ENCODE results near the gene FTHL17. TPM values are rescaled to one million over a fixed set of nuclear protein-coding genes. Genes with fewer than 3 reads are reported as not detected.

Gene FTHL17
- total RNA-seq, 1 donor from 2014 or later = not detected

DNA sequence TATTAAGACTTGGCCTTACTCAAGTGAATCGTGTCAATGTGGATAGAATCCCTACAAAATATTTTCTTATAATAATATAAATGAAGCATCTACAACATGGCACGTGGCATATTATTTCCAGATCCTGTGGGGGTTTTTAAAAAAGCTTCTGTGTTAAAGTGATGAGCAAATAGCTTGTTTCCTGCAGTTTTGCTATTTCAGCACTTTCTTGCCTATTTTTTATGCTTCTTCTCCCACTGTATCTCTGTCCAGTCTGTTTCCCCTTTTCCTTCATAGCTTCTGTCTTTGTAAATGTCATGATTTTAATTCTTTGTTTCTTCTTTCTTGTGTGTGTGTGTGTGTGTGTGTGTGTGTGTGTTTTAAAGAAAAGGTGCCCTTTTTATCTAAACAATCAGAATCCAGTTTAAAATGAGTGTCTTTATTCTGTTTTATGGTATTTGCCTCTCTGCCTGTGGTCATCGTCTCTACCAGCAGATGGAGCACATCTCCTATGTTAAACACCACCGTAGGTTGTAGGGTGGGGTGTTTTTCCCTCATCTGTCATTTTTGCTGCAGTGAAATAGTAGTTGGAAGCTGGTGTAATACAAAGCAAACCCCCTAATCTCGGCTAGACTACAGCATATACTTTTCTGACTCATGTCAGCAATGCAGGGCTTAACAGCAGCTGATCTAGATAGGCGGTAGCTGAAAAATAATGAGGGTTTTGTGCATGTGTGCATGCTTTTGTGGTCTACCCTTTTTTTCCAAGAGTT is 33.1 kb downstream of the FTHL17 start:
- Mint-ChIP-seq H3K9me3 (ENCODE audit: unreplicated experiment) (no peaks in the 10 kb centered on the region), H3K36me3 (ENCODE audit: low read depth, unreplicated experiment) (no peaks in the 10 kb centered on the region), H3K27ac (ENCODE audit: unreplicated experiment) (peak overlapping the region; percentile 83), H3K4me3 (ENCODE audit: unreplicated experiment) (no peak overlapping the region), H3K4me1 (ENCODE audit: low read depth, unreplicated experiment) (peaks cover 2% of the 10 kb centered on the region), H3K27me3 (ENCODE audit: low read depth, unreplicated experiment) (no peaks in the 10 kb centered on the region)
- TF ChIP-seq, protein P1, sequence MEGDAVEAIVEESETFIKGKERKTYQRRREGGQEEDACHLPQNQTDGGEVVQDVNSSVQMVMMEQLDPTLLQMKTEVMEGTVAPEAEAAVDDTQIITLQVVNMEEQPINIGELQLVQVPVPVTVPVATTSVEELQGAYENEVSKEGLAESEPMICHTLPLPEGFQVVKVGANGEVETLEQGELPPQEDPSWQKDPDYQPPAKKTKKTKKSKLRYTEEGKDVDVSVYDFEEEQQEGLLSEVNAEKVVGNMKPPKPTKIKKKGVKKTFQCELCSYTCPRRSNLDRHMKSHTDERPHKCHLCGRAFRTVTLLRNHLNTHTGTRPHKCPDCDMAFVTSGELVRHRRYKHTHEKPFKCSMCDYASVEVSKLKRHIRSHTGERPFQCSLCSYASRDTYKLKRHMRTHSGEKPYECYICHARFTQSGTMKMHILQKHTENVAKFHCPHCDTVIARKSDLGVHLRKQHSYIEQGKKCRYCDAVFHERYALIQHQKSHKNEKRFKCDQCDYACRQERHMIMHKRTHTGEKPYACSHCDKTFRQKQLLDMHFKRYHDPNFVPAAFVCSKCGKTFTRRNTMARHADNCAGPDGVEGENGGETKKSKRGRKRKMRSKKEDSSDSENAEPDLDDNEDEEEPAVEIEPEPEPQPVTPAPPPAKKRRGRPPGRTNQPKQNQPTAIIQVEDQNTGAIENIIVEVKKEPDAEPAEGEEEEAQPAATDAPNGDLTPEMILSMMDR (IDR thresholded peaks at IDR 0.05; ENCODE audit: insufficient read depth, low read depth, low read length) = peak; percentile 54
- no peak for TF ChIP-seq EZH2 (IDR thresholded peaks at IDR 0.05; ENCODE audit: insufficient read depth, low read length)
- Histone ChIP-seq H2AFZ (ENCODE audit: low read depth, low read length) (no peak overlapping the region), H3K9me3 (ENCODE audit: insufficient read depth, low read depth, low read length) (no peaks in the 10 kb centered on the region), H3K4me3 (ENCODE audit: insufficient read depth, low read depth, low read length) (no peak overlapping the region), H3K9ac (ENCODE audit: low read length) (no peak overlapping the region), H3K4me1 (ENCODE audit: insufficient read depth, low read length) (no peaks in the 10 kb centered on the region), H3K36me3 (ENCODE audit: insufficient read depth, low read length) (no peaks in the 10 kb centered on the region), H3K4me2 (ENCODE audit: low read length) (no peak overlapping the region), H3K79me2 (ENCODE audit: insufficient read depth, low read length) (no peaks in the 10 kb centered on the region), H3K27me3 (ENCODE audit: insufficient read depth, low read length) (no peaks in the 10 kb centered on the region), H3K27ac (ENCODE audit: low read depth, low read length) (no peak overlapping the region), H4K20me1 (ENCODE audit: insufficient read depth, low read length) (no peaks in the 10 kb centered on the region)
- DNase-seq (ENCODE audit: low read depth) = peak; percentile 8
- FAIRE-seq = peak; percentile 99

DNA sequence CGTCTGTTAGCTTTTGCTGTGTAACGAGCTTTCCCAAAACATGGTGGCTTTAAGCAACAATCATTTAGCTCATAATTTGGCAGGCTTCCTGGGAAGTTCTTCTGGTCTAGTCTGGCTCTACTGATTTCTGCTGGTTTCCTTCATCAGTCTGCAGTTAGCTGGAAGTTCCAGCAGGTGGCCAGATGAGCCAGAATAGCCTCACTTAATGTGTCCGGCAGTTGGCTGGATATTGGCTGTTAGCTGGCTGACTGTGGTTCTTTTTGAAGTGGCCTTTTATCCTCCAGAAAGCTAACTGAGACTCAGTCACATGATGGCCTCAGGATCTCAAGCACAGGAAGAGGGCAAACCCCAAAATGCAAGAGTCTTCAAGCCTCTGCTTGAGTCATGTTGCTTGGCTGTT is 34.9 kb downstream of the FTHL17 start:
- Mint-ChIP-seq H3K9me3 (ENCODE audit: unreplicated experiment) (no peaks in the 10 kb centered on the region), H3K4me3 (ENCODE audit: unreplicated experiment) (no peak overlapping the region), H3K27me3 (ENCODE audit: low read depth, unreplicated experiment) (no peaks in the 10 kb centered on the region), H3K27ac (ENCODE audit: unreplicated experiment) (no peak overlapping the region), H3K36me3 (ENCODE audit: low read depth, unreplicated experiment) (no peaks in the 10 kb centered on the region), H3K4me1 (ENCODE audit: low read depth, unreplicated experiment) (peaks cover 2% of the 10 kb centered on the region)
- FAIRE-seq (peak; percentile 82), DNase-seq (ENCODE audit: low read depth) (peak; percentile 12)
- H3K36me3 ChIP-seq (ENCODE audit: insufficient read depth, low read length) = no peaks in the 10 kb centered on the region
- no peak overlapping the region for H3K4me2 ChIP-seq (ENCODE audit: low read length)
- no peak overlapping the region for H3K9ac ChIP-seq (ENCODE audit: low read length)
- H2AFZ ChIP-seq (ENCODE audit: low read depth, low read length) = no peak overlapping the region
- no peak overlapping the region for H3K27ac ChIP-seq (ENCODE audit: low read depth, low read length)
- no peaks in the 10 kb centered on the region for H3K4me1 ChIP-seq (ENCODE audit: insufficient read depth, low read length)
- no peaks in the 10 kb centered on the region for H3K9me3 ChIP-seq (ENCODE audit: insufficient read depth, low read depth, low read length)
- H3K27me3 ChIP-seq (ENCODE audit: insufficient read depth, low read length) = no peaks in the 10 kb centered on the region
- TF ChIP-seq EZH2 (IDR thresholded peaks at IDR 0.05; ENCODE audit: insufficient read depth, low read length) = no peak
- TF ChIP-seq, protein P1 (IDR thresholded peaks at IDR 0.05; ENCODE audit: insufficient read depth, low read depth, low read length) = peak; percentile 51
- H4K20me1 ChIP-seq (ENCODE audit: insufficient read depth, low read length) = no peaks in the 10 kb centered on the region
- H3K4me3 ChIP-seq (ENCODE audit: insufficient read depth, low read depth, low read length) = no peak overlapping the region
- no peaks in the 10 kb centered on the region for H3K79me2 ChIP-seq (ENCODE audit: insufficient read depth, low read length)

DNA sequence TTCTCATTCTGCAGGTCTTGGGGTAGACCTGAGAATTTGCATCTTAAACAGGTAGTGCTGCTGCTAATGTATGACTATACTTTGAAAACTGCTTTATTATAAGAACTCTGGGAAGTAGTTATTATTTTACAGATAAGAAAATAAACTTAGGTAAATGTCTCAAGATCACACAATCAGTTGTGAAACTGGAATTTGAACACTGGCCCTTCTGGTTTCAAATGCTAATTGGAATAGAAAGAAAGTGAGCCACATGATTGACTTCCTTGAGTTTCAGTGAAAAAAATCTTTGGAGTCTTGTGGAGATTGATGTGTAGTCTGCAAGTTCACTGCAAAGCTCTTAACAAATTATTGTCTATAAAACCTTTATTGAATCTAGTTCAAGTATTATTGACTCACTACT is 44.5 kb downstream of the FTHL17 start:
- Histone ChIP-seq H3K27me3 (ENCODE audit: insufficient read depth, low read length) (no peaks in the 10 kb centered on the region), H3K36me3 (ENCODE audit: insufficient read depth, low read length) (no peaks in the 10 kb centered on the region), H3K9me3 (ENCODE audit: insufficient read depth, low read depth, low read length) (no peaks in the 10 kb centered on the region), H4K20me1 (ENCODE audit: insufficient read depth, low read length) (no peaks in the 10 kb centered on the region), H2AFZ (ENCODE audit: low read depth, low read length) (no peak overlapping the region), H3K79me2 (ENCODE audit: insufficient read depth, low read length) (no peaks in the 10 kb centered on the region), H3K27ac (ENCODE audit: low read depth, low read length) (no peak overlapping the region), H3K4me2 (ENCODE audit: low read length) (no peak overlapping the region), H3K9ac (ENCODE audit: low read length) (no peak overlapping the region), H3K4me3 (ENCODE audit: insufficient read depth, low read depth, low read length) (no peak overlapping the region), H3K4me1 (ENCODE audit: insufficient read depth, low read length) (no peaks in the 10 kb centered on the region)
- Mint-ChIP-seq H3K36me3 (ENCODE audit: low read depth, unreplicated experiment) (no peaks in the 10 kb centered on the region), H3K27me3 (ENCODE audit: low read depth, unreplicated experiment) (no peaks in the 10 kb centered on the region), H3K4me3 (ENCODE audit: unreplicated experiment) (no peak overlapping the region), H3K4me1 (ENCODE audit: low read depth, unreplicated experiment) (no peaks in the 10 kb centered on the region), H3K9me3 (ENCODE audit: unreplicated experiment) (no peaks in the 10 kb centered on the region), H3K27ac (ENCODE audit: unreplicated experiment) (no peak overlapping the region)
- DNase-seq (ENCODE audit: low read depth) (no peak), FAIRE-seq (peak; percentile 43)
- TF ChIP-seq, protein P1 (IDR thresholded peaks at IDR 0.05; ENCODE audit: insufficient read depth, low read depth, low read length) = no peak
- TF ChIP-seq EZH2 (IDR thresholded peaks at IDR 0.05; ENCODE audit: insufficient read depth, low read length) = no peak
